A549 (cell line): ENCODE measurements around the gene NBL1. TPM values are rescaled to one million over a fixed set of nuclear protein-coding genes. Genes with fewer than 3 reads are reported as not detected.

Experiments
- ATAC-seq, 2 experiments: fragments of 200-7000 bp in 1 of 2; fragments of >200 bp in 1 of 2; cut with Nextera tagmentation in 1 of 2; cut with Tn5 transposase in 1 of 2; 3 replicates each; pipeline versions ENCODE4 v1.8.0 to v1.9.1; 2018 to 2020; ENCODE audit warnings: mild to moderate bottlenecking in 1 of 2, moderate library complexity in 1 of 2
- CTCF ChIA-PET: fragments of 300-600 bp; sonication (Branson Sonifier 250); formaldehyde crosslinking; extraction: SDS; loops from one replicate; lab custom pipeline; 2021; ENCODE audit warnings: antibody characterized with exemption, inconsistent platforms; lab: Yijun Ruan, JAX
- POLR2A ChIA-PET: fragments of 350-600 bp; formaldehyde crosslinking; extraction: SDS; loops from one replicate; lab custom pipeline; 2021; ENCODE audit warnings: antibody characterized with exemption, inconsistent platforms; lab: Yijun Ruan, JAX
- DNase-seq, 2 experiments: peaks; one replicate each; pipeline versions ENCODE4 v3.0.0 to v3.0.0-alpha.2; 2011 to 2016; ENCODE audit warnings: low read depth in 1 of 2, low spot score in 1 of 2
- FAIRE-seq: peaks from 2 replicates; lab custom pipeline; 2011; peaks lifted over from hg19 to GRCh38; lab: Jason Lieb, UNC
- H3K27ac ChIP-seq, 2 experiments: fragments of >200 bp; sonication (Bioruptor Twin); formaldehyde crosslinking; 3 replicates each; pipeline ENCODE4 v1.5.1; 2016 to 2017
- H3K4me1 ChIP-seq: fragments of >200 bp; sonication (Bioruptor Twin); formaldehyde crosslinking; 3 replicates; pipeline ENCODE4 v1.6.1; 2016
- H3K4me2 ChIP-seq: fragments of >200 bp; sonication (Bioruptor Twin); formaldehyde crosslinking; 3 replicates; pipeline ENCODE4 v1.6.1; 2016
- H3K4me3 ChIP-seq: fragments of >200 bp; sonication (Bioruptor Twin); formaldehyde crosslinking; 3 replicates; pipeline ENCODE4 v1.5.1; 2016
- H3K9me3 ChIP-seq: fragments of >200 bp; sonication (Bioruptor Twin); formaldehyde crosslinking; 3 replicates; pipeline ENCODE4 v1.6.1; 2016
- POLR2A ChIP-seq: IDR thresholded peaks from 2 replicates; pipeline ENCODE4 v1.6.1; 2012; ENCODE audit warnings: mild to moderate bottlenecking, low read length
- RFX5 ChIP-seq: fragments of 450-650 bp; IDR thresholded peaks from 2 replicates; pipeline ENCODE4 v1.7.1; 2014; ENCODE audit warnings: antibody characterized with exemption, mild to moderate bottlenecking, moderate library complexity
- WGBS: methylation state at CpG from one replicate; pipeline ENCODE4 v1.1.6; 2017; ENCODE audit errors: missing lambda C conversion rate; 5-methylcytosine and 5-hydroxymethylcytosine counted together
- polyA plus RNA-seq, 4 experiments: library from polyadenylated mRNA; depleted of rRNA in 3 of 4; stranded (reverse); fragments of >200 nt; fragmentation: RNase III in 1 of 4; extraction: RNeasy Plus Mini Kit Qiagen cat#74134 plus additional on column Dnase treatment in 1 of 4; gene quantifications; 2 replicates in 3 of 4; 3 replicates in 1 of 4; pipeline ENCODE4 v1.2.3, GENCODE V29; 2011 to 2017

Gene NBL1
- polyA plus RNA-seq, 2 of the 4 experiments (the other 2 are of a cell fraction): 16.3 to 19.0 TPM

DNA sequence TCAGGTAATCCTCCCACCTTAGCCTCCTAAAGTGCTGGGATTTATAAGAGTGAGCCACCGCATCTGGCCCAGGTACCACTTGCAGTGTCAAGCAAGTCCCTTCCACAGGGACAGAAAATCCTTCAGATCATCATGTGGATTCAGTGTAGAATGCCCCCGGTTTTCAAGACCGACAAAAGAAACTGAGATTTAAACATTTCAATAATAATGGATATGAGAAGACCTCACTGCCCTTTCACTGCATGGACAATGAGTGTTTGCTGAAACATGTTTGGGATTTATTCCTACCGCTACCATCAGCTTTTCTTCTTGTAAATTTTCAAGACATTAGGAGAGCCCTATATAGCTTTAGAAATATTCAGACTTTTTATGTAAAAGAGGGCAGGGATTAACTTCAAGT lies 62.0 kb downstream of the NBL1 start:
- FAIRE-seq: no peak
- CTCF ChIA-PET: interaction anchor here (1.2 to 4.0 kb wide), 3 partner anchors 9 to 45 kb away, joined by 3 to 41 read pairs (median 37); no protein-coding TSS in a partner anchor

More for the DNA sequence above, 62.0 kb downstream of the NBL1 start:
- DNase-seq: no peak
- POLR2A ChIA-PET: interaction anchor here (0.6 kb wide), 1 partner anchor 29 kb away, joined by 3 read pairs; no protein-coding TSS in a partner anchor
- Histone ChIP-seq H3K4me1 (no peaks in the 10 kb centered on the region), H3K4me2 (no peak overlapping the region)
- TF ChIP-seq RFX5: no peak
- no peak for TF ChIP-seq POLR2A
- TF ChIP-seq, all 56 proteins: peak for 0
- Histone ChIP-seq H3K4me3 (no peak overlapping the region), H3K9me3 (no peaks in the 10 kb centered on the region), H3K27ac (no peak overlapping the region)
- no peak for ATAC-seq
- 85% methylated on average over 4 of the region's 4 CpGs for WGBS

Other genes starting within 250 kb of the NBL1 start
- 129 and 133 TPM in 2 replicates for gene CAPZB, start 158.8 kb upstream of the NBL1 start, polyA plus RNA-seq (2011; rRNA removed)
- 281 to 306 TPM (median 296 TPM) in 3 replicates for gene CAPZB, start 158.8 kb upstream of the NBL1 start, polyA plus RNA-seq (2017; fragmentation: RNase III; extraction: RNeasy Plus Mini Kit Qiagen cat#74134 plus additional on column Dnase treatment)
- gene HTR6, start 20.6 kb downstream of the NBL1 start, polyA plus RNA-seq (2011; rRNA removed): 0.04 TPM in 1 of 2 replicates, not detected in the other
- gene HTR6, start 20.6 kb downstream of the NBL1 start, polyA plus RNA-seq (2017; fragmentation: RNase III; extraction: RNeasy Plus Mini Kit Qiagen cat#74134 plus additional on column Dnase treatment): 0.13 to 0.30 TPM (median 0.21 TPM) in 3 replicates
- gene TMCO4, start 155.6 kb downstream of the NBL1 start, polyA plus RNA-seq (2011; rRNA removed): 4.0 and 6.0 TPM in 2 replicates
- 3.9 to 5.3 TPM (median 4.6 TPM) in 3 replicates for gene TMCO4, start 155.6 kb downstream of the NBL1 start, polyA plus RNA-seq (2017; fragmentation: RNase III; extraction: RNeasy Plus Mini Kit Qiagen cat#74134 plus additional on column Dnase treatment)
- not detected in 2 replicates for gene RNF186, start 171.0 kb downstream of the NBL1 start, polyA plus RNA-seq (2011; rRNA removed)
- gene RNF186, start 171.0 kb downstream of the NBL1 start, polyA plus RNA-seq (2017; fragmentation: RNase III; extraction: RNeasy Plus Mini Kit Qiagen cat#74134 plus additional on column Dnase treatment): not detected in 3 replicates
- 4.5 and 4.9 TPM in 2 replicates for gene OTUD3, start 238.1 kb downstream of the NBL1 start, polyA plus RNA-seq (2011; rRNA removed)
- 3.1 to 3.6 TPM (median 3.5 TPM) in 3 replicates for gene OTUD3, start 238.1 kb downstream of the NBL1 start, polyA plus RNA-seq (2017; fragmentation: RNase III; extraction: RNeasy Plus Mini Kit Qiagen cat#74134 plus additional on column Dnase treatment)